CD8-positive, alpha-beta memory T cell (primary cell): Measurements from ENCODE around the gene ZNF808. TPM values are rescaled to one million over a fixed set of nuclear protein-coding genes. Genes with fewer than 3 reads are reported as not detected.
"Not testable (repeated sequence)": the region's sequence is repeated elsewhere in the genome, so short reads cannot be mapped to it uniquely, and the experiment has no call there.

Source experiments
- CTCF ChIA-PET: fragments of 350-600 bp; sonication (Branson Sonifier 250); formaldehyde crosslinking; loops from one replicate; lab custom pipeline; 2021; ENCODE audit warnings: antibody characterized with exemption; lab: Charles Lee
- POLR2A ChIA-PET: fragments of 350-600 bp; sonication (Branson Sonifier 250); formaldehyde crosslinking; loops from one replicate; lab custom pipeline; 2021; ENCODE audit warnings: antibody characterized with exemption; lab: Charles Lee
- DNase-seq, 5 donors: peaks; one replicate each; pipeline versions ENCODE4 v3.0.0 to v3.0.0-alpha.2; 2020 to 2022; ENCODE audit warnings: mixed read lengths in 1 of 5
- H3K27ac ChIP-seq: one replicate; pipeline ENCODE4 v1.7.0; 2013; ENCODE audit warnings: low read depth, mild to moderate bottlenecking, low read length, moderate library complexity
- H3K27me3 ChIP-seq: 2 replicates; pipeline ENCODE4 v1.7.0; 2013; ENCODE audit warnings: low read length, mild to moderate bottlenecking; ENCODE audit not compliant: insufficient read depth, poor library complexity, severe bottlenecking
- H3K36me3 ChIP-seq: 2 replicates; pipeline ENCODE4 v1.7.0; 2013; ENCODE audit warnings: mild to moderate bottlenecking, low read length, moderate library complexity; ENCODE audit not compliant: insufficient read depth
- H3K4me1 ChIP-seq: 2 replicates; pipeline ENCODE4 v1.7.0; 2013; ENCODE audit warnings: mild to moderate bottlenecking, low read length, moderate library complexity; ENCODE audit not compliant: insufficient read depth
- H3K4me3 ChIP-seq: 2 replicates; pipeline ENCODE4 v1.7.0; 2013; ENCODE audit warnings: mild to moderate bottlenecking, low read length
- H3K9me3 ChIP-seq: 2 replicates; pipeline ENCODE4 v1.7.0; 2013; ENCODE audit warnings: mild to moderate bottlenecking, low read length
- H3K27ac Mint-ChIP-seq, 8 donors: one replicate each; pipeline ENCODE4 v1.8.0; 2020 to 2021; ENCODE audit warnings: mixed read lengths in 8 of 8, mild to moderate bottlenecking in 6 of 8, inconsistent platforms in 3 of 8, moderate library complexity in 3 of 8
- H3K27me3 Mint-ChIP-seq, 2 donors: one replicate each; pipeline ENCODE4 v1.8.0; 2020 to 2021; ENCODE audit warnings: mixed read lengths in 2 of 2, mild to moderate bottlenecking in 1 of 2, moderate library complexity in 1 of 2
- H3K36me3 Mint-ChIP-seq, 3 donors: one replicate each; pipeline ENCODE4 v1.8.0; 2020 to 2021; ENCODE audit warnings: mixed read lengths in 3 of 3, inconsistent platforms in 1 of 3, mild to moderate bottlenecking in 1 of 3
- H3K4me1 Mint-ChIP-seq, 3 donors: one replicate each; pipeline ENCODE4 v1.8.0; 2020 to 2021; ENCODE audit warnings: mixed read lengths in 3 of 3, inconsistent platforms in 1 of 3, mild to moderate bottlenecking in 1 of 3
- H3K4me3 Mint-ChIP-seq, 7 donors: one replicate each; pipeline ENCODE4 v1.8.0; 2020 to 2021; ENCODE audit warnings: mixed read lengths in 7 of 7, mild to moderate bottlenecking in 6 of 7, moderate library complexity in 4 of 7, inconsistent platforms in 2 of 7
- H3K9me3 Mint-ChIP-seq, 5 donors: one replicate each; pipeline ENCODE4 v1.8.0; 2020 to 2022; ENCODE audit warnings: mixed read lengths in 5 of 5, mild to moderate bottlenecking in 3 of 5, moderate library complexity in 2 of 5, inconsistent platforms in 1 of 5
- polyA plus RNA-seq: library from polyadenylated mRNA; unstranded; fragments of 300-500 nt; fragmentation: Illumina TruSeq; gene quantifications from one replicate; pipeline ENCODE4 v1.2.3, GENCODE V29; 2021
- total RNA-seq, 2 experiments: library from RNA; stranded (reverse); gene quantifications; one replicate each; pipeline ENCODE4 v1.2.3, GENCODE V29; 2021

Gene ZNF808
- 10 to 100 TPM; 28.2 to 31.9 TPM for total RNA-seq
- polyA plus RNA-seq: 14.4 TPM

DNA sequence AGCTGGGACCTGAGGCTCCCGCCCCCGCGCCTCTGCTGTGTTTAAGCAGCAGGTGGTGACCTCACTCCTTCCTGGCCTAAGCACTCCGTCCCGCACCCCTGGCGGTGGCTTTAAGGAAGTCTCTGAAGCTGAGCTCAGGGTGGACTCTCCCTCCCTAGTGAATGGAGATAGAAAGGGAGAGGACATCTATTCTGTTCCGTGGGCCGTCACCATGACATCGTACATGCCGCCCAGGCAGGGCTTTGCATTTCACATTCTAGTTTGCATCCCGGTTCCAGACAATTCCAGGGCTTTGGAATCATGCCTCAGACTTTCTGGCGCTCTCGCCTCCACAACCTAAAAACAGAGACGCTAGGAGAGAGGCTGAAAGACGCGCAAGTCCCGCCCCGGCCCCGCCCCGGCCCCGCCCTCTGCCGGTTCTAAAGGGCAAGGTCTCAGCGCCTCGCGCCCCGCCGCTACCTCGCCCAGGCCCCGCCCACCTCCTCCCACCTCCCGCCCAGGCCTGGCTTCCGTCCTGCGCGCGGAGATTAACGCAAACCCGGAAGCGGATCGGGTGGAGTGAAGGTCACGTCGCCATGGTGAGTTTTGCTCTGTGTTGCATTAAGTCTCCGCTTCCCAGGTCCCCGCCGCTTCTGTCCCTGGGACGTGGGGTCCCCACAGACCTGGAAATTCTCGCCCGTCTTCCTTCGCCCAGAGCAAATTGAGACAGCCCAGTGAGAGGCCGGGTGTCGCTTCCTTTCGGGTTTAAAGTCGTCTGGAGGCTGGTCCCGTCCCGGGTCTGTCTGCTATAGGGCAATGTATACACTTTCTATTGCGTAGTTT lies at the start of gene ZNF808:
TSS of gene ZNF808 (plus strand) at position 535 of the 822 bp plus-strand sequence. CDS start 15,617 bp downstream, outside the sequence.
- Mint-ChIP-seq H3K9me3 (peaks cover 0 to 13% (median under 1%) of the 10 kb centered on the region in 5 donors), H3K36me3 (peaks cover 3 to 11% (median 6%) of the 10 kb centered on the region in 3 donors), H3K4me3 (peak within 1 kb of the TSS; percentile 89 to 100 (median 99)), H3K27ac (peak within 1 kb of the TSS; percentile 83 to 100 (median 99)), H3K27me3 (no peaks in the 10 kb centered on the region), H3K4me1 (peaks cover 26 to 46% (median 30%) of the 10 kb centered on the region in 3 donors)
- ChIA-PET CTCF (no interaction called here), POLR2A (interaction anchor here (0.5 to 1.2 kb wide), 6 partner anchors 8 to 1801 kb away, joined by 3 to 6 read pairs (median 4); no protein-coding TSS in a partner anchor)
- DNase-seq: peak; percentile 87 to 99 (median 96)
- H3K4me3 ChIP-seq: peak within 1 kb of the TSS; percentile 91
- no peaks in the 10 kb centered on the region for H3K36me3 ChIP-seq
- H3K9me3 ChIP-seq: no peaks in the 10 kb centered on the region
- H3K27me3 ChIP-seq: no peaks in the 10 kb centered on the region
- H3K4me1 ChIP-seq: peaks cover 11% of the 10 kb centered on the region
- H3K27ac ChIP-seq: peak within 1 kb of the TSS; percentile 97

DNA sequence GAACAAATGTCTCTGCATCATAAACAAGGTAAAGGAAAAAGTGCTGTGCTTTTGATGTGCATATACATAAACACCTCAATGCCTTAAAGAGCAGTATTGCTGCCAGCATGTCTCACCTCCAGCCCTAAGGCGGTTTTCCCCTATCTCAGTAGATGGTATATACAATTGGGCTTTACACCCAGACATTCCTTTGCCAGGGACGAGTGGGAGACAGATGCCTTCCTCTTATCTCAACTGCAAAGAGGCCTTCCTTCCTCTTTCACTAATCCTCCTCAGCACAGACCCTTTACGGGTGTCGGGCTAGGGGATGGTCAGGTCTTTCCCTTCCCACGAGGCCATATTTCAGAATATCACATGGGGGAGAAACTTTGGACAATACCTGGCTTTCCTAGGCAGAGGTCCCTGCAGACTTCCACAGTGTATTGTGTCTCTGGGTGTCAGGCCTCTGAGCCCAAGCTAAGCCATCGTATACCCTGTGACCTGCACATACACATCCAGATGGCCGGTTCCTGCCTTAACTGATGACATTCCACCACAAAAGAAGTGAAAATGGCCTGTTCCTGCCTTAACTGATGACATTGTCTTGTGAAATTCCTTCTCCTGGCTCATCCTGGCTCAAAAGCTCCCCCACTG lies 43.2 kb upstream of the ZNF808 start:
- H3K4me3 ChIP-seq, H3K27ac ChIP-seq, H3K27me3 ChIP-seq, H3K4me1 ChIP-seq, CTCF ChIA-PET, POLR2A ChIA-PET, H3K4me1 Mint-ChIP-seq, H3K27ac Mint-ChIP-seq, H3K4me3 Mint-ChIP-seq, H3K36me3 ChIP-seq, H3K9me3 ChIP-seq, DNase-seq: not testable (repeated sequence)
- H3K27me3 Mint-ChIP-seq: peaks cover 6 to 10% of the 10 kb centered on the region in 2 donors
- peaks cover 2 to 29% (median 17%) of the 10 kb centered on the region in 3 donors for H3K36me3 Mint-ChIP-seq
- H3K9me3 Mint-ChIP-seq: peaks cover 29 to 83% (median 76%) of the 10 kb centered on the region in 5 donors

DNA sequence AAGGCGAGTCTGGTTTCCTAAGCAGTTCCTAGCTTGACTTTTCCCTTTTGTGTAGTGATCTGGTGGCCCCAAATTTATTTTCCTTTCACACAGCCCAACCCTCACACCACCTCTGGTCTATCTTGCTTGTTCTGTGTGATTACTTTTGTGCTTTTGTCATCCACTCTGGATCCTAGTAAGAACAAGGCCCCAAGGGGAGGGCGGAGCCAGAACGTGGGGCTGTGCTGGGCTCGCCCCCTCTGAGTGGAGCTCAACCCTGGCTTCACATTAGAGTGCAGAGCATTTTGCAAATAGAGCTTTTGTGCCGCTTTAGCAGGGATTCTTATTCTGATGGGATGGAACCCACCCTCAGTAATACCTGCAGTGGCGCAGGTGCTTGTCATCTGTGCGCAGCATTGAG lies 42.4 kb upstream of the ZNF808 start:
- H3K4me1 ChIP-seq, CTCF ChIA-PET, DNase-seq, H3K36me3 ChIP-seq, H3K4me3 ChIP-seq, H3K27me3 Mint-ChIP-seq, POLR2A ChIA-PET, H3K4me1 Mint-ChIP-seq, H3K27me3 ChIP-seq, H3K27ac ChIP-seq, H3K27ac Mint-ChIP-seq, H3K9me3 ChIP-seq: not testable (repeated sequence)
- H3K36me3 Mint-ChIP-seq: peaks cover 2 to 28% (median 18%) of the 10 kb centered on the region in 3 donors
- H3K4me3 Mint-ChIP-seq: peak overlapping the region in 1 of 7 donors; percentile 24
- H3K9me3 Mint-ChIP-seq: peaks cover 28 to 83% (median 74%) of the 10 kb centered on the region in 5 donors

DNA sequence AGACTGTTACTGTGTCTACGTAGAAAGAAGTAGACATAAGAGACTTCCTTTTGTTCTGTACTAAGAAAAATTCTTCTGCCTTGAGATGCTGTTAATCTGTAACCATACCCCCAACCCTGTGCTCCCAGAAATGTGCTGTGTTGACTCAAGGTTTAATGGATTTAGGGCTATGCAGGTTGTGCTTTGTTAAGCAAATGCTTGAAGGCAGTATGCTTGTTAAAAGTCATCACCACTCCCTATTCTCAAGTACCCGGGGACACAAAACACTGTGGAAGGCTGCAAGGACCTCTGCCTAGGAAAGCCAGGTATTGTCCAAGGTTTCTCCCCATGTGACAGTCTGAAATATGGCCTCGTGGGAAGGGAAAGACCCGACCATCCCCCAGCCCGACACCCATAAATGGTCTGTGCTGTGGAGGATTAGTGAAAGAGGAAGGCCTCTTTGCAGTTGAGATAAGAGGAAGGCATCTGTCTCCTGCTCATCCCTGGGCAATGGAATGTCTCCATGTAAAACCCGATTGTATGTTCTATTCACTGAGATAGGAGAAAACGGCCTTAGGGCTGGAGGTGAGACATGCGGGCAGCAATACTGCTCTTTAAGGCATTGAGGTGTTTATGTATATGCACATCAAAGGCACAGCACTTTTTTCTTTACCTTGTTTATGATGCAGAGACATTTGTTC lies 41.8 kb upstream of the ZNF808 start:
- H3K27ac Mint-ChIP-seq, H3K36me3 ChIP-seq, H3K4me1 ChIP-seq, DNase-seq, CTCF ChIA-PET, H3K4me3 ChIP-seq, H3K4me1 Mint-ChIP-seq, H3K4me3 Mint-ChIP-seq, POLR2A ChIA-PET, H3K27ac ChIP-seq, H3K27me3 ChIP-seq, H3K9me3 ChIP-seq, H3K27me3 Mint-ChIP-seq: not testable (repeated sequence)
- H3K36me3 Mint-ChIP-seq: peaks cover 2 to 28% (median 18%) of the 10 kb centered on the region in 3 donors
- H3K9me3 Mint-ChIP-seq: peaks cover 26 to 83% (median 75%) of the 10 kb centered on the region in 5 donors

DNA sequence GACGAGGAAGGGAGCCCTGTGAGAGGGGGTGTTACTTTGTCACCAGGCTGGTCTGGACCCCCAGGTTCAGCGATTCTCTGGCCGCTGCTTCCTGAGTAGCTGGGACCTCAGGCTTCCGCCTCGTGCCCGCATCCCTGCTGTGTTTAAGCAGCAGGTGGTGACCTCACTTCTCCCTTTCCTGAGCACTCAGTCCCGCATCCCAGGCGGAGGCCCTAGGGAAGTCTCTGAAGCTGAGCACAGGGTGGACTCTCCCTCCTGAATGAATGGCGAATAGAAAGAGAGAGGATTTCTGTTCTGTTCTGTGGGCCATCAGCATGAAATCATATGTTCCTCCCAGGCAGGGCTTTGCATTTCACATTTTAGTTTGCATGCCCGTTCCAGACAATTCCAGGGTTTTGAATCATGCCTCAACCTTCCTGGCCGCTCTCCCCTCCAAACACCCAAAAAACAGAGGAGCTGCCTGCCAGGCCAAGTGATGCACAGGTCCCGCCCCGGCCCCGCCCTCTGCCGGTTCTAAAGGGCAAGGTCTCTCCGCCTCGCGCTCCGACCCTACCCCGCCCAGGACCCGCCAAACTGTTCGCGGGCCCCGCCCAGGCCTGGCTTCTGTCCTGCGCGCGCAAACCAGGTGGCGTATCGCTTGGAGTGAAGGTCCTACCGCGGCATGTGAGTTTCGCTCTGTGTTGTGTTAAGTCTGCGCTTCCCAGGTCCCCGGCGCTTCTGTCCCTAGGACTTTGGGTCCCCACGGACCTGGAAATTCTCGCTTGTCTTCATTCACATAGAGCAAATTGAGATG lies 35.1 kb upstream of the ZNF808 start:
- peak in 1 of 5 donors; percentile 2 for DNase-seq
- peak overlapping the region in 3 of 7 donors; percentile 24 to 77 (median 27) for H3K4me3 Mint-ChIP-seq
- Histone ChIP-seq H3K9me3 (no peaks in the 10 kb centered on the region), H3K27me3 (no peaks in the 10 kb centered on the region), H3K27ac (no peak overlapping the region), H3K36me3 (no peaks in the 10 kb centered on the region), H3K4me1 (no peaks in the 10 kb centered on the region), H3K4me3 (no peak overlapping the region)
- peaks cover 3 to 4% of the 10 kb centered on the region in 2 donors for H3K27me3 Mint-ChIP-seq
- H3K36me3 Mint-ChIP-seq: peaks cover 2 to 28% (median 23%) of the 10 kb centered on the region in 3 donors
- H3K4me1 Mint-ChIP-seq: no peaks in the 10 kb centered on the region
- POLR2A ChIA-PET: no interaction called here
- peaks cover 26 to 75% (median 62%) of the 10 kb centered on the region in 5 donors for H3K9me3 Mint-ChIP-seq
- CTCF ChIA-PET: no interaction called here
- H3K27ac Mint-ChIP-seq: no peak overlapping the region

DNA sequence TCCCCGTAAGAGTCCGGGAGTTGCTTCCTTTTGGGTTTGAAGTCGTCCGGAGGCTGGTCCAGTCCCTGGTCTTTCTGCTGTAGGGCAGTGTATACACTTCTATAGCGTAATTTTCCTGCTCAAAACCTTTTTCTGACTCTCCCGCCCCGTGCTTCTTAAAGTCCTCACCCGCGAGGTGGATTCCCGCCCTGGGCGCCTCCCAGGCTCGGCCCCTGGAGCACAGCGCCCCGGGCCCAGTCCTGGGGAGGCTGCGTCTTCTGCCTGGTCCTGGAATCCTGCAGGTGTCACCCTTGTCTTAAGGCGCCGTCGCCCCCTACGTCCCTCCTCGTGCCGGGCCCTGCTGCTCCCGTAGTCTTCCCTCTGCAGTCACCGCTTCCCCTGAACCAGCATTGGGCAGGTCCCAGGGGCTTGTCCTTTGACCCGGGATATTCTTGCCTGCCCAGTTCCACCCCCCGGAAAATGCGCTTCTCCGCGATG lies 34.4 kb upstream of the ZNF808 start:
- H3K4me3 Mint-ChIP-seq: peak overlapping the region in 2 of 7 donors; percentile 24 to 27
- H3K9me3 Mint-ChIP-seq: peaks cover 31 to 79% (median 68%) of the 10 kb centered on the region in 5 donors
- CTCF ChIA-PET: interaction anchor here (0.6 kb wide), 1 partner anchor 475 kb away, joined by 3 read pairs; no protein-coding TSS in a partner anchor

DNA sequence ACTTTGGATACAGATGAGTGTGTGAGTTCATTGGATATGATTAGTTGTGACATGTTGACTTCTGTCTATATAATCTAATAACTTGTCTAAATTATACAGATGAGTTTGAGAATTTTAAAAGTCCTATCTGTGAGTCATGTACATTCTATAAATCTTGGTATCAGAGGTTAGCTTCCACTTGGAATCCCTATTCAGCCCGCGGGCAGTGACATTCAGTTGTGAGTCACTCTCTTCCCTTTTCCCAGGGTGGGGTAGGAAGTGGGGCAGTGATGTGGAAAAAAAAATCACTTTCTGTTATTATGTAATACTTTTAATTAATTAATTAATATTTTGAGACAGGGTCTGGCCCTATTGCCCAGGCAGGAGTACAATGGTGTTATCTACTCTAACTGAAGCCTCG lies 33.0 kb upstream of the ZNF808 start:
- Histone ChIP-seq H3K4me1 (no peaks in the 10 kb centered on the region), H3K36me3 (no peaks in the 10 kb centered on the region), H3K27ac (no peak overlapping the region), H3K4me3 (no peak overlapping the region), H3K27me3 (no peaks in the 10 kb centered on the region), H3K9me3 (no peaks in the 10 kb centered on the region)
- no peaks in the 10 kb centered on the region for H3K4me1 Mint-ChIP-seq
- H3K27me3 Mint-ChIP-seq: peaks cover 3 to 4% of the 10 kb centered on the region in 2 donors
- no peak overlapping the region for H3K27ac Mint-ChIP-seq
- no peak overlapping the region for H3K4me3 Mint-ChIP-seq
- H3K36me3 Mint-ChIP-seq: peaks cover 5 to 38% (median 33%) of the 10 kb centered on the region in 3 donors
- DNase-seq: no peak
- H3K9me3 Mint-ChIP-seq: peaks cover 35 to 82% (median 68%) of the 10 kb centered on the region in 5 donors
- CTCF ChIA-PET: no interaction called here
- POLR2A ChIA-PET: no interaction called here

More for the DNA sequence above, 34.4 kb upstream of the ZNF808 start:
- no peaks in the 10 kb centered on the region for H3K9me3 ChIP-seq
- H3K4me3 ChIP-seq: no peak overlapping the region
- no peak for DNase-seq
- H3K36me3 Mint-ChIP-seq: peaks cover 2 to 33% (median 28%) of the 10 kb centered on the region in 3 donors
- H3K27ac ChIP-seq: no peak overlapping the region
- no peaks in the 10 kb centered on the region for H3K27me3 ChIP-seq
- H3K4me1 ChIP-seq: no peaks in the 10 kb centered on the region
- POLR2A ChIA-PET: no interaction called here
- no peak overlapping the region for H3K27ac Mint-ChIP-seq
- no peaks in the 10 kb centered on the region for H3K36me3 ChIP-seq
- no peaks in the 10 kb centered on the region for H3K4me1 Mint-ChIP-seq
- peaks cover 3 to 4% of the 10 kb centered on the region in 2 donors for H3K27me3 Mint-ChIP-seq
